DOHH2 (cell line): ENCODE measurements around the gene TXNL1.

Source experiments
- EZH2phosphoT487 ChIP-seq: fragments of 200-600 bp; sonication (generic); IDR thresholded peaks from 2 replicates; pipeline ENCODE4 v1.6.1; 2017; ENCODE audit warnings: borderline replicate concordance, mild to moderate bottlenecking, antibody characterized with exemption, low read length, moderate library complexity, mixed read lengths
- TF ChIP-seq, protein P1 (sequence below): fragments of 200-600 bp; sonication (generic); IDR thresholded peaks from one replicate; pipeline ENCODE4 v1.5.1; 2014; ENCODE audit warnings: antibody characterized with exemption, mild to moderate bottlenecking, low read depth, low read length; ENCODE audit not compliant: poor library complexity, severe bottlenecking

DNA sequence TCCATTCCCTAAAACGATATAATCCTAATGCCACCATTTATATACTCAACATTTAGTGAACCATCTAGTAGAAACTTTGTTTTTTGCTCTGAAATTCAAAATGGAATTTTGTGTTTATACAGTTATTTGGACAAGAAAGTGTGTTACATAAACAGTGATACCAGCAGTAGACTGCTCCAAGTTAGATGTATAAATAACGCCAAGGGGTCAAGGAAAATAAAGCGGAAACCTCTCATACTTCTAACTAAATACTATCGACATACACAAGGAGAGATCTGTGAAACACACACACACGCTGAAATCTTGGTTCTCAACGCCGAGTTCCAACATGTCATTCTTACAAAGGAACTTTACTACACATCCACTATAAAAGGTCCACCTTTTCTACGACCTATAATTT is 1.2 kb downstream of the TXNL1 start:
- TF ChIP-seq, protein P1, sequence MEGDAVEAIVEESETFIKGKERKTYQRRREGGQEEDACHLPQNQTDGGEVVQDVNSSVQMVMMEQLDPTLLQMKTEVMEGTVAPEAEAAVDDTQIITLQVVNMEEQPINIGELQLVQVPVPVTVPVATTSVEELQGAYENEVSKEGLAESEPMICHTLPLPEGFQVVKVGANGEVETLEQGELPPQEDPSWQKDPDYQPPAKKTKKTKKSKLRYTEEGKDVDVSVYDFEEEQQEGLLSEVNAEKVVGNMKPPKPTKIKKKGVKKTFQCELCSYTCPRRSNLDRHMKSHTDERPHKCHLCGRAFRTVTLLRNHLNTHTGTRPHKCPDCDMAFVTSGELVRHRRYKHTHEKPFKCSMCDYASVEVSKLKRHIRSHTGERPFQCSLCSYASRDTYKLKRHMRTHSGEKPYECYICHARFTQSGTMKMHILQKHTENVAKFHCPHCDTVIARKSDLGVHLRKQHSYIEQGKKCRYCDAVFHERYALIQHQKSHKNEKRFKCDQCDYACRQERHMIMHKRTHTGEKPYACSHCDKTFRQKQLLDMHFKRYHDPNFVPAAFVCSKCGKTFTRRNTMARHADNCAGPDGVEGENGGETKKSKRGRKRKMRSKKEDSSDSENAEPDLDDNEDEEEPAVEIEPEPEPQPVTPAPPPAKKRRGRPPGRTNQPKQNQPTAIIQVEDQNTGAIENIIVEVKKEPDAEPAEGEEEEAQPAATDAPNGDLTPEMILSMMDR: no peak
- no peak for TF ChIP-seq EZH2phosphoT487
